ENCODE data around the gene SPATA19.

DNA sequence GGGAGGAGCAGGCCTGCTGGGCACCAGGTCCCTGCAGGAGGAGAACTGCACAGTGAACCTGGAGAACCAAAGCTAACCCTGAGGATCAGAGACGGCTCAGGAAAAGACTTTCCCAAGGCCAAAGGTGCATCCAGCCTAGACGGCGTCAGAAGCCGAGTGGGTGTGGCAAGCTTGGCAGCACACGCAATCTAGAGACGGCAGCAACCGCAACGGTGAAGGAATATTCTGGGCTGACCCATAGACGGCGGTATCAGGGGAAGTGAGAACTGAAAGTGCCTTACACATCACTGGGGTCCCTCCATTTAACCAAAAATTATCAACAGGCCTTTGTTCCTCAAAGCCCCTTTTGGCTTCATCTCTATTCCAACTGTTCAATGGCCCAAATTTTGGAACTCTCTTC is 26.2 kb downstream of the SPATA19 start:
- TF ChIP-seq TCF7L2 (IDR thresholded peaks at IDR 0.05; ENCODE audit: low read depth, low read length) (no peak), POLR2AphosphoS5 (IDR thresholded peaks at IDR 0.05; ENCODE audit: low read depth, low read length) (no peak), SIN3A (IDR thresholded peaks at IDR 0.05; ENCODE audit: borderline replicate concordance, insufficient read depth, low read depth, low read length) (no peak)
- TF ChIP-seq, protein P1, sequence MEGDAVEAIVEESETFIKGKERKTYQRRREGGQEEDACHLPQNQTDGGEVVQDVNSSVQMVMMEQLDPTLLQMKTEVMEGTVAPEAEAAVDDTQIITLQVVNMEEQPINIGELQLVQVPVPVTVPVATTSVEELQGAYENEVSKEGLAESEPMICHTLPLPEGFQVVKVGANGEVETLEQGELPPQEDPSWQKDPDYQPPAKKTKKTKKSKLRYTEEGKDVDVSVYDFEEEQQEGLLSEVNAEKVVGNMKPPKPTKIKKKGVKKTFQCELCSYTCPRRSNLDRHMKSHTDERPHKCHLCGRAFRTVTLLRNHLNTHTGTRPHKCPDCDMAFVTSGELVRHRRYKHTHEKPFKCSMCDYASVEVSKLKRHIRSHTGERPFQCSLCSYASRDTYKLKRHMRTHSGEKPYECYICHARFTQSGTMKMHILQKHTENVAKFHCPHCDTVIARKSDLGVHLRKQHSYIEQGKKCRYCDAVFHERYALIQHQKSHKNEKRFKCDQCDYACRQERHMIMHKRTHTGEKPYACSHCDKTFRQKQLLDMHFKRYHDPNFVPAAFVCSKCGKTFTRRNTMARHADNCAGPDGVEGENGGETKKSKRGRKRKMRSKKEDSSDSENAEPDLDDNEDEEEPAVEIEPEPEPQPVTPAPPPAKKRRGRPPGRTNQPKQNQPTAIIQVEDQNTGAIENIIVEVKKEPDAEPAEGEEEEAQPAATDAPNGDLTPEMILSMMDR (IDR thresholded peaks at IDR 0.05), result no peak
- TF ChIP-seq, protein P2, sequence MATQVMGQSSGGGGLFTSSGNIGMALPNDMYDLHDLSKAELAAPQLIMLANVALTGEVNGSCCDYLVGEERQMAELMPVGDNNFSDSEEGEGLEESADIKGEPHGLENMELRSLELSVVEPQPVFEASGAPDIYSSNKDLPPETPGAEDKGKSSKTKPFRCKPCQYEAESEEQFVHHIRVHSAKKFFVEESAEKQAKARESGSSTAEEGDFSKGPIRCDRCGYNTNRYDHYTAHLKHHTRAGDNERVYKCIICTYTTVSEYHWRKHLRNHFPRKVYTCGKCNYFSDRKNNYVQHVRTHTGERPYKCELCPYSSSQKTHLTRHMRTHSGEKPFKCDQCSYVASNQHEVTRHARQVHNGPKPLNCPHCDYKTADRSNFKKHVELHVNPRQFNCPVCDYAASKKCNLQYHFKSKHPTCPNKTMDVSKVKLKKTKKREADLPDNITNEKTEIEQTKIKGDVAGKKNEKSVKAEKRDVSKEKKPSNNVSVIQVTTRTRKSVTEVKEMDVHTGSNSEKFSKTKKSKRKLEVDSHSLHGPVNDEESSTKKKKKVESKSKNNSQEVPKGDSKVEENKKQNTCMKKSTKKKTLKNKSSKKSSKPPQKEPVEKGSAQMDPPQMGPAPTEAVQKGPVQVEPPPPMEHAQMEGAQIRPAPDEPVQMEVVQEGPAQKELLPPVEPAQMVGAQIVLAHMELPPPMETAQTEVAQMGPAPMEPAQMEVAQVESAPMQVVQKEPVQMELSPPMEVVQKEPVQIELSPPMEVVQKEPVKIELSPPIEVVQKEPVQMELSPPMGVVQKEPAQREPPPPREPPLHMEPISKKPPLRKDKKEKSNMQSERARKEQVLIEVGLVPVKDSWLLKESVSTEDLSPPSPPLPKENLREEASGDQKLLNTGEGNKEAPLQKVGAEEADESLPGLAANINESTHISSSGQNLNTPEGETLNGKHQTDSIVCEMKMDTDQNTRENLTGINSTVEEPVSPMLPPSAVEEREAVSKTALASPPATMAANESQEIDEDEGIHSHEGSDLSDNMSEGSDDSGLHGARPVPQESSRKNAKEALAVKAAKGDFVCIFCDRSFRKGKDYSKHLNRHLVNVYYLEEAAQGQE (IDR thresholded peaks at IDR 0.05; ENCODE audit: insufficient read depth in 1 of 2, low read depth in 2 of 2, low read length in 1 of 2), result no peak
